IMR-90 (cell line): ENCODE data around the gene ZNF266. TPM values are rescaled to one million over a fixed set of nuclear protein-coding genes. Genes with fewer than 3 reads are reported as not detected.

Source experiments
- ATAC-seq: fragments of 200-7000 bp; cut with Tn5 transposase; 2 replicates; pipeline ENCODE4 v1.9.1; 2020; ENCODE audit warnings: low read depth, mild to moderate bottlenecking, moderate library complexity
- BruUV-seq: library from RNA; stranded (reverse); fragments of 400-500 nt; replicated peaks from 2 replicates; lab custom pipeline; 2021; lab: Mats Ljungman, UMichigan
- CTCF ChIA-PET: fragments of 300-600 bp; formaldehyde crosslinking; extraction: SDS; loops from one replicate; lab custom pipeline; 2021; ENCODE audit warnings: antibody characterized with exemption; lab: Yijun Ruan, JAX
- POLR2A ChIA-PET: fragments of 300-600 bp; sonication (Branson Sonifier 250); formaldehyde crosslinking; loops from one replicate; lab custom pipeline; 2022; ENCODE audit warnings: antibody characterized with exemption; ENCODE audit not compliant: unreplicated experiment; lab: Charles Lee
- DNase-seq: peaks from one replicate; pipeline ENCODE4 v3.0.0; 2013
- H2AFZ ChIP-seq: replicated peaks from 2 replicates; pipeline ENCODE3; 2013; ENCODE audit warnings: low read length, mild to moderate bottlenecking; ENCODE audit not compliant: poor library complexity
- H2AK5ac ChIP-seq: 2 replicates; pipeline ENCODE4 v1.6.1; 2013; ENCODE audit warnings: low read depth, low read length, inconsistent platforms
- H2AK9ac ChIP-seq: replicated peaks from 2 replicates; pipeline ENCODE3; 2013; ENCODE audit warnings: mild to moderate bottlenecking, low read depth, low read length, moderate library complexity; ENCODE audit not compliant: poor library complexity
- H2BK120ac ChIP-seq: 2 replicates; pipeline ENCODE4 v1.6.1; 2013; ENCODE audit warnings: low read depth, low read length, inconsistent platforms
- H2BK15ac ChIP-seq: 3 replicates; pipeline ENCODE4 v1.6.1; 2013; ENCODE audit warnings: low read depth, low read length, inconsistent platforms
- H2BK20ac ChIP-seq: 2 replicates; pipeline ENCODE4 v1.6.1; 2013; ENCODE audit warnings: low read depth, mild to moderate bottlenecking, inconsistent platforms, low read length, moderate library complexity
- H2BK5ac ChIP-seq: 2 replicates; pipeline ENCODE4 v1.6.1; 2013; ENCODE audit warnings: mild to moderate bottlenecking, low read depth, low read length, inconsistent platforms; ENCODE audit not compliant: poor library complexity, severe bottlenecking
- H3K14ac ChIP-seq: replicated peaks from 2 replicates; pipeline ENCODE4 v1.6.1; 2013; ENCODE audit warnings: low read depth, low read length, inconsistent platforms
- H3K18ac ChIP-seq: 2 replicates; pipeline ENCODE4 v1.6.1; 2013; ENCODE audit warnings: low read depth, low read length, control low read depth
- H3K23ac ChIP-seq: 2 replicates; pipeline ENCODE4 v1.6.1; 2013; ENCODE audit warnings: low read depth, low read length, inconsistent platforms
- H3K27ac ChIP-seq: 2 replicates; pipeline ENCODE4 v1.5.1; 2013; ENCODE audit warnings: mild to moderate bottlenecking, control low read depth, low read length; ENCODE audit not compliant: insufficient read depth
- H3K27me3 ChIP-seq: 2 replicates; pipeline ENCODE4 v1.6.1; 2013; ENCODE audit warnings: low read length; ENCODE audit not compliant: control insufficient read depth, insufficient read depth
- H3K36me3 ChIP-seq: 2 replicates; pipeline ENCODE4 v1.6.1; 2013; ENCODE audit warnings: low read length, mixed read lengths; ENCODE audit not compliant: control insufficient read depth, insufficient read depth
- H3K4ac ChIP-seq: 2 replicates; pipeline ENCODE4 v1.6.1; 2013; ENCODE audit warnings: low read depth, low read length, inconsistent platforms
- H3K4me1 ChIP-seq: 2 replicates; pipeline ENCODE4 v1.6.1; 2013; ENCODE audit warnings: low read length, mixed read lengths; ENCODE audit not compliant: control insufficient read depth, insufficient read depth
- H3K4me2 ChIP-seq: 2 replicates; pipeline ENCODE4 v1.6.1; 2013; ENCODE audit warnings: low read depth, mild to moderate bottlenecking, control low read depth, low read length, moderate library complexity
- H3K4me3 ChIP-seq: 2 replicates; pipeline ENCODE4 v1.5.1; 2013; ENCODE audit warnings: low read depth, mild to moderate bottlenecking, control low read depth, low read length, moderate library complexity; ENCODE audit not compliant: insufficient read depth
- H3K56ac ChIP-seq: 2 replicates; pipeline ENCODE4 v1.6.1; 2013; ENCODE audit warnings: low read length, inconsistent platforms; ENCODE audit not compliant: insufficient read depth; ENCODE audit errors: extremely low read depth
- H3K79me1 ChIP-seq, 2 experiments: 2 replicates each; pipeline ENCODE4 v1.6.1; 2013; ENCODE audit warnings: low read length in 2 of 2, inconsistent platforms in 1 of 2, low read depth in 1 of 2
- H3K9ac ChIP-seq: 2 replicates; pipeline ENCODE4 v1.6.1; 2013; ENCODE audit warnings: low read depth, low read length, control low read depth
- H3K9me1 ChIP-seq: 2 replicates; pipeline ENCODE4 v1.6.1; 2013; ENCODE audit warnings: low read length, inconsistent platforms; ENCODE audit not compliant: insufficient read depth
- H3K9me3 ChIP-seq: 2 replicates; pipeline ENCODE4 v1.6.1; 2013; ENCODE audit warnings: low read length; ENCODE audit not compliant: control insufficient read depth, insufficient read depth
- H4K20me1 ChIP-seq: 2 replicates; pipeline ENCODE4 v1.6.1; 2013; ENCODE audit warnings: low read length, inconsistent platforms; ENCODE audit not compliant: insufficient read depth
- H4K5ac ChIP-seq: 2 replicates; pipeline ENCODE4 v1.6.1; 2013; ENCODE audit warnings: mild to moderate bottlenecking, low read depth, low read length, control low read depth
- H4K8ac ChIP-seq, 2 experiments: 2 replicates each; pipeline ENCODE4 v1.6.1; 2013; ENCODE audit warnings: low read depth in 2 of 2, low read length in 2 of 2, control low read depth in 1 of 2, inconsistent platforms in 1 of 2
- H4K91ac ChIP-seq: 2 replicates; pipeline ENCODE4 v1.6.1; 2013; ENCODE audit warnings: low read depth, low read length, inconsistent platforms; ENCODE audit not compliant: insufficient read depth
- CHD1 ChIP-seq: IDR thresholded peaks from 2 replicates; pipeline ENCODE4 v1.6.1; 2012; ENCODE audit warnings: low read depth, low read length, improper control_type of control experiment
- FOS ChIP-seq: fragments of 150-350 bp; IDR thresholded peaks from 2 replicates; pipeline ENCODE4 v1.6.1; 2016; ENCODE audit warnings: low read depth, low read length
- NFE2L2 ChIP-seq: fragments of 150-350 bp; IDR thresholded peaks from 2 replicates; pipeline ENCODE4 v1.6.1; 2016; ENCODE audit warnings: low read depth, mild to moderate bottlenecking, low read length
- POLR2A ChIP-seq: IDR thresholded peaks from 2 replicates; pipeline ENCODE4 v1.6.1; 2012; ENCODE audit warnings: mild to moderate bottlenecking, low read depth, low read length
- RAD21 ChIP-seq: IDR thresholded peaks from 2 replicates; pipeline ENCODE4 v1.6.1; 2012; ENCODE audit warnings: low read length, improper control_type of control experiment
- RFX5 ChIP-seq: IDR thresholded peaks from 2 replicates; pipeline ENCODE4 v1.8.0; 2012; ENCODE audit warnings: low read depth, mild to moderate bottlenecking, low read length, moderate library complexity
- dilution Hi-C: fragments of 300-500 bp; cut with HindIII; formaldehyde crosslinking; loops from one replicate; pipeline ENCODE4 v1.14.3; 2018; ENCODE audit warnings: low sequenced_read_pairs; ENCODE audit not compliant: unreplicated experiment
- in situ Hi-C: fragments of 300-500 bp; cut with MboI; formaldehyde crosslinking; loops from 3 replicates; pipeline ENCODE4 v1.14.3; 2019; ENCODE audit warnings: low sequenced_read_pairs, inconsistent platforms, mixed read lengths
- intact Hi-C: fragments of 100-400 bp; cut with micrococcal nuclease; formaldehyde crosslinking; loops from 2 replicates; pipeline ENCODE4 v1.10.0; 2022
- polyA plus RNA-seq, 3 experiments: library from polyadenylated mRNA; depleted of rRNA; stranded (reverse); fragments of >200 nt; gene quantifications; 2 replicates each; pipeline ENCODE4 v1.2.3, GENCODE V29; 2012; ENCODE audit warnings: low replicate concordance in 1 of 3
- total RNA-seq: library from RNA; depleted of rRNA; stranded (reverse); fragments of >200 nt; gene quantifications from 2 replicates; pipeline ENCODE4 v1.2.3, GENCODE V29; 2012
- TF ChIP-seq, protein P1 (sequence below): conservative IDR thresholded peaks from 2 replicates; pipeline ENCODE4 v1.5.1; 2012; ENCODE audit warnings: mild to moderate bottlenecking, low read depth, low read length, improper control_type of control experiment
- TF ChIP-seq, protein P2 (sequence below): fragments of 150-350 bp; IDR thresholded peaks from 2 replicates; pipeline ENCODE4 v1.6.1; 2017; ENCODE audit warnings: mild to moderate bottlenecking, antibody characterized with exemption, low read length, low read depth

The ZNF266 gene
- total and polyA plus RNA-seq, 2 of the 4 experiments (the other 2 are of a cell fraction) = 9.3 to 9.8 TPM

DNA sequence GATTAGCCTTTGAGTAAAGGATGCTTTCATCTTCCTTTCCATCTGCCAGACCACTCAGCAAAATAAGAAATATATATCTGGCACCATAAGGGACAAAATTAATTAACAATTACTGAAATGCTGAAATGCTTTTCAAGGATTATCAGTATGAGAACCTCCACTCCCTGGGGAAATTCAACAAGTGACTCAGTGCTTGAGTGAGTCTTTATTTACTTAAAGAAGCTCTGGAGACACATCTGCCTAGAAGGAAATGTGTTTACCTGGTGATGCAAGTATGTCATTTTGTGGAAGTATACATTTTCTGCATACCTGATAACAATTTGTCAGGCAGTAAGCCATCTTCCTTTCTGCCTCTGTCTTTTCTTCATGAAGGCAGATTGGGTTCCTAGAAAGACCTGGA is 39.6 kb upstream of the ZNF266 start:
- in situ Hi-C loops (no loop called here), intact Hi-C loops (no loop called here), dilution Hi-C loops (no loop called here)
- H3K14ac ChIP-seq = no peak overlapping the region
- H4K5ac ChIP-seq = no peak overlapping the region
- no peak overlapping the region for H2AK5ac ChIP-seq
- BruUV-seq = no TSS peak
- no peak overlapping the region for H3K4me3 ChIP-seq
- no peaks in the 10 kb centered on the region for H4K20me1 ChIP-seq
- no peaks in the 10 kb centered on the region for H3K9me1 ChIP-seq
- ChIA-PET CTCF (no interaction called here), POLR2A (no interaction called here)
- TF ChIP-seq, protein P1, sequence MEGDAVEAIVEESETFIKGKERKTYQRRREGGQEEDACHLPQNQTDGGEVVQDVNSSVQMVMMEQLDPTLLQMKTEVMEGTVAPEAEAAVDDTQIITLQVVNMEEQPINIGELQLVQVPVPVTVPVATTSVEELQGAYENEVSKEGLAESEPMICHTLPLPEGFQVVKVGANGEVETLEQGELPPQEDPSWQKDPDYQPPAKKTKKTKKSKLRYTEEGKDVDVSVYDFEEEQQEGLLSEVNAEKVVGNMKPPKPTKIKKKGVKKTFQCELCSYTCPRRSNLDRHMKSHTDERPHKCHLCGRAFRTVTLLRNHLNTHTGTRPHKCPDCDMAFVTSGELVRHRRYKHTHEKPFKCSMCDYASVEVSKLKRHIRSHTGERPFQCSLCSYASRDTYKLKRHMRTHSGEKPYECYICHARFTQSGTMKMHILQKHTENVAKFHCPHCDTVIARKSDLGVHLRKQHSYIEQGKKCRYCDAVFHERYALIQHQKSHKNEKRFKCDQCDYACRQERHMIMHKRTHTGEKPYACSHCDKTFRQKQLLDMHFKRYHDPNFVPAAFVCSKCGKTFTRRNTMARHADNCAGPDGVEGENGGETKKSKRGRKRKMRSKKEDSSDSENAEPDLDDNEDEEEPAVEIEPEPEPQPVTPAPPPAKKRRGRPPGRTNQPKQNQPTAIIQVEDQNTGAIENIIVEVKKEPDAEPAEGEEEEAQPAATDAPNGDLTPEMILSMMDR = no peak
- TF ChIP-seq NFE2L2 (no peak), CHD1 (no peak), RAD21 (no peak), FOS (no peak), POLR2A (no peak), RFX5 (no peak)
- TF ChIP-seq, protein P2, sequence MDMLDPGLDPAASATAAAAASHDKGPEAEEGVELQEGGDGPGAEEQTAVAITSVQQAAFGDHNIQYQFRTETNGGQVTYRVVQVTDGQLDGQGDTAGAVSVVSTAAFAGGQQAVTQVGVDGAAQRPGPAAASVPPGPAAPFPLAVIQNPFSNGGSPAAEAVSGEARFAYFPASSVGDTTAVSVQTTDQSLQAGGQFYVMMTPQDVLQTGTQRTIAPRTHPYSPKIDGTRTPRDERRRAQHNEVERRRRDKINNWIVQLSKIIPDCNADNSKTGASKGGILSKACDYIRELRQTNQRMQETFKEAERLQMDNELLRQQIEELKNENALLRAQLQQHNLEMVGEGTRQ = no peak
- H3K9me3 ChIP-seq = peaks cover 11% of the 10 kb centered on the region
- no peaks in the 10 kb centered on the region for H3K79me1 ChIP-seq
- H2BK15ac ChIP-seq = no peak overlapping the region
- H3K56ac ChIP-seq = no peak overlapping the region
- no peak overlapping the region for H3K4me2 ChIP-seq
- no peaks in the 10 kb centered on the region for H3K27me3 ChIP-seq
- H3K23ac ChIP-seq = no peak overlapping the region
- H2AK9ac ChIP-seq = no peak overlapping the region
- no peak overlapping the region for H3K18ac ChIP-seq
- no peak overlapping the region for H4K91ac ChIP-seq
- no peak overlapping the region for H3K9ac ChIP-seq
- H2AFZ ChIP-seq = no peak overlapping the region
- no peak for ATAC-seq
- H2BK120ac ChIP-seq = no peak overlapping the region
- DNase-seq = no peak
- no peak overlapping the region for H2BK20ac ChIP-seq
- no peaks in the 10 kb centered on the region for H3K4me1 ChIP-seq
- peaks cover 2% of the 10 kb centered on the region; the same call in 1 of the 2 replicates for H3K36me3 ChIP-seq
- H3K27ac ChIP-seq = no peak overlapping the region
- H3K4ac ChIP-seq = no peak overlapping the region
- no peak overlapping the region for H4K8ac ChIP-seq
- no peak overlapping the region for H2BK5ac ChIP-seq
